NCI-H1930 (cell line): Measurements from ENCODE around the gene MMP20.

Experiments used
- DNase-seq, 2 experiments: peaks; one replicate each; lab custom pipeline; 2025; lab: John Stamatoyannopoulos, UW

MMP20 gene

DNA sequence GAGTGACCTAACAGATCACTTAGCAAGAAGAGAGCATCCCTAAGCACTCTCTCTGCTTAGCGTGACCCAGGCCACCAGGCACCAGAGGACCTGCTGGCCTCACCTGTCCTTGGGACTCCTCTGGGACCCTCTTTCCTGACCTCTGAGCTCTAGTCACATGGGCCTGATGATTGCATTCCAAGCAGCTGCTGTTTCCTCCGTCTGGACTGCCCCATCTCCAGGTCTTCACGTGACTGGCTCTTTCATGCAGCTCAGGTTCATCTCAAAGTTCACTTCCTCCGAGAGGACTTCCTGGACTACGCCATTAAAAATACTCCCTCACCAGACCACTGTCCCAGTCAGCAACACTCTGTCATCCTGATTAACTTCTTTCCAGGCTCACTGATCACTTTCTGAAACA, 2.9 kb downstream of the MMP20 start:
- DNase-seq: no peak

DNA sequence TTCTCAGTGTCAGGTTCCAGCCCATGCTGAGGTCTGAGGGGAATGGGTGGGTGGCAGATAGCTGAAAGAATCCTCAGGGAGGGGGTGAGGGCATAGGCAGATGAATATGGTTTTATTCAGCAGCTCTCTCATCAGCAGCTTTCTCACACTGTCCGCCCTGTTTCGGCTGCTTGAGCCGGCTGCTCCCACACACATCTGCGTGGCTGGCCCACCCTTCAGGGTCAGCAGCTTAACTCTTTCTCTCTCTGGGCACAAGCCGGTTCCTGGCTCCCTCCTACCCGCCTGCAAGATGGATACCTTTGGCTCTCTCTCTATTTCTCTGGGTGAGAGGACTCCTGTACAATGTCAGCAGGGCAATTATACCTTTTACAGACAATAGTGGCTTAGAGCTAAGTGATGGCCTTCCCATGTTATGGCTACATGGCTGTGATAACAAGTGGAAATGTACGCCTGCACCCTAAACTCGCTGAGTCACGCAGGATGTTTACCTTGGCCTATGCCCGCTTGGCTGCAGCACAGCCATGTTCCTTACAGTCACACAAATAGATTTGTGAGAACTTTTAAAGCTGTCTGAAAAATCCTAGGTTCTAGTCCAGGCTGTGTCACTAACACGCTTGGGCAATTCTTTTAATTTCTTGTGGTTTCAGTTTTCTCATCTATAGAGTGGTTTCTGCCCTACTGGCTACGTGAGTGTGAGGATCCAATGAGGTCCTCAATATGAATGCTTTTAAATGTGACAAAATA, 4.1 kb downstream of the MMP20 start:
- DNase-seq: no peak

DNA sequence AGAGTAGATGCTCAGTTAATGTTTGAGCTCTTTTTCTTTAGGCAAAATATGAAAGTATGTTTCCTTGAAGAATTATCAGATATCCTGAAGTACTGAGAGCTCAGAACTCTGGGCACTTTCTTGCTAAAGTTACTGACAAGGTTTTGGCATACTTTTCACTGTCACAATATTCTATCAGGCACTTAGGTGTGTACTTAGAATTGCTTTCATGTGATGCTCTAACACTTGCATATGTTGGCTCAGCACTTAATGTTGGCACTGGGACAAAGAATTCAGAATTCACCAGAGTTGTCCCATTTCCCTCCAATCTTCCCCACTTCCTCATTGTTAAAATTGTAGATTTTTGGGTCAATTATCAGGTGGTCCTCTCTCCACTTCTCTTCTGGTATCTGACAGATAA, 5.0 kb downstream of the MMP20 start:
- no peak for DNase-seq

GRCh38 chr11:102617466-102618008, 7.6 kb downstream of the MMP20 start:
- DNase-seq: no peak

- no peak for DNase-seq
These were observed 9.2 kb downstream of the MMP20 start for GRCh38 chr11:102615894-102616432.

- DNase-seq: no peak
These were observed 9.8 kb downstream of the MMP20 start for GRCh38 chr11:102615077-102615893.

DNA sequence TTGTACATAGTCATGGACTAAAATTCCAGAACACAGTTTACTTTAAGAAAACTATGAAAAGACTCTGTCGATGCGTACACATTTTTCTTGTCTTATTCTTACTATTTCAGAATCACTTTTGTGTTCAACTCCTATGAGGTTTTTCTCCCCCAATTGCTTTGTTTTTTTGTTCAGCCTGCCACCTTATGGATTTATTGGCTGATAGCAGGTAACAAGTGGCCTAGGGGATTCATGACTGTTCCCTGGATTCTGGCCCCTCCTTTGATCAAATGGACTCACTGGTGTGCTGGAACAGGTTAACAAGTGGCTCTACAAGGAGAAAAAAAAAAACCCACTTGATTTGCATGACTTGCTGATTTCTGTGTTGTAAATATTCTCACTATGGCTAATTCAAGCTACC, 10.6 kb downstream of the MMP20 start:
- DNase-seq: no peak

- DNase-seq: no peak
These were observed 11.1 kb downstream of the MMP20 start for GRCh38 chr11:102614031-102614430.

- DNase-seq: no peak
These were observed 11.7 kb downstream of the MMP20 start for GRCh38 chr11:102613450-102613849.

GRCh38 chr11:102611291-102611690, 13.8 kb downstream of the MMP20 start:
- DNase-seq: no peak

DNA sequence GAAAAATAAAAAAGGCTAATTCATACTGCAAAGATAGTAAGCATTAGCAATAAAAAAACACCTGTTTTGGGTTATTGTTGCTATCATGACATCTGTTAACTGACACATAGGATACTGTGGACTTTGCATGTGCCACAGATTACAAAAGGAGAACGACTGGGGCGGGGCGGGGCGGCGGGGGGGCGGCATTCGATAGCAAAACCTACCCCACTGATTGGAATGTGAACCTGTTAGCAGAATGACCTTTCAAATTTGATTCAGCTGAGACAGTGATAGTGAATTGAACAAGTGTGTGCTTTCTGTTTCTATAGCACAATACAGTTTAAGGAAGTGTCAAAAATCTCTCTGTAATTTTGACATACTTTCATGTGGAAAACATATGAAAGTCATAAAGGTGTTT, 14.9 kb downstream of the MMP20 start:
- DNase-seq: no peak

- DNase-seq: no peak
These were observed 16.4 kb downstream of the MMP20 start for GRCh38 chr11:102608699-102609098.

- no peak for DNase-seq
These were observed 20.3 kb downstream of the MMP20 start for GRCh38 chr11:102604875-102605274.

- DNase-seq: no peak
These were observed 21.1 kb downstream of the MMP20 start for GRCh38 chr11:102604011-102604410.

DNA sequence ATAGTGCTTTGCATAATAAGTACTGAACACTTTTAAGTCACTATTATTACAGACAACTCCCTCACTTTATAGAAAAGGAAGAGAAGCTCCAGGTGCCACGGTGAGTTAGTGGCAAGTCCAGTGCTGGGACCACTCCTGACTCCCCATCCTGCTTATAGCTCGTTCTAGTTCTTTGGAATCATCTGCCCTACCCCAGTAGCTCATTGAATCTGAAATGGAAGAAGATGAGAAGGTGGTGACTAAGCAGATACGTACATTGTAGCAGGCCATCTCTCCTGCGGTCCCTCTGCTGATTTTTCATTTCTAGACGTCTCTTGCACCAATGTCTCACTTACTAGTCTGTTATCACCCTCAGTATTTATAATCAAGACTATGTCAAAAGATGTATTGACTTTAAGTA, 21.6 kb downstream of the MMP20 start:
- no peak for DNase-seq

- DNase-seq: no peak
These were observed 22.0 kb downstream of the MMP20 start for GRCh38 chr11:102603091-102603490.

GRCh38 chr11:102600666-102601065, 24.5 kb downstream of the MMP20 start:
- DNase-seq: no peak

- DNase-seq: no peak
These were observed 25.4 kb downstream of the MMP20 start for GRCh38 chr11:102599642-102600261.

DNA sequence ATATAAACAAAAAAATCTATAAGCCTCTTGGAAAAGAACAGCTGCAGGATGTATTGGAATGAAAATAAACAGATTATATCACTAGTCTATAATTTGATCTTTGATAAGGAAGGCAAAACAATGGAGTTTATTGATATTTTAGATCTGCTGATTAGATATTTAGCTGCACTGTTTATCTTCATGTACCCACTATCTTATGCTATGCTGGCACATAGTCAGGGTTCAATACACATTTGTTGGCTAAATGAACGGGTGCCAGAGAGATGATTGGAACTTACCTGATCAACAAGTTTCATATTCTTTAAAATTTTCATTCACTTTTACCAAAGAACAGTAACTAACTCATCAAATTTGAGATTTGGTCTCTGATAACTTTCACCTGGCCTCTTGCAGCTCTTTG, 26.9 kb downstream of the MMP20 start:
- no peak for DNase-seq

GRCh38 chr11:102596578-102596977, 28.6 kb downstream of the MMP20 start:
- DNase-seq: no peak

GRCh38 chr11:102592634-102593581, 32.2 kb downstream of the MMP20 start:
- DNase-seq: no peak
